Small intestine (tissue), 7 donors: ENCODE measurements around the gene GAB1. TPM values are rescaled to one million over a fixed set of nuclear protein-coding genes. Genes with fewer than 3 reads are reported as not detected.

Experiments
- DNase-seq, 2 donors: peaks; one replicate each; pipeline versions ENCODE4 v3.0.0 to v3.0.0-alpha.2; 2013
- FAIRE-seq: peaks from 2 replicates; lab custom pipeline; 2012; peaks lifted over from hg19 to GRCh38; lab: Jason Lieb, UNC
- H3K27ac ChIP-seq, 3 donors: one replicate each; pipeline ENCODE4 v1.5.1; 2013; ENCODE audit warnings: low read length in 2 of 3, mild to moderate bottlenecking in 2 of 3, control low read depth in 1 of 3, inconsistent platforms in 1 of 3, low read depth in 1 of 3, moderate library complexity in 1 of 3
- H3K27me3 ChIP-seq, 3 donors: one replicate each; pipeline ENCODE4 v1.6.1; 2013; ENCODE audit warnings: low read length in 3 of 3, inconsistent platforms in 1 of 3; ENCODE audit not compliant: control insufficient read depth in 3 of 3, insufficient read depth in 3 of 3
- H3K36me3 ChIP-seq, 3 donors: one replicate each; pipeline ENCODE4 v1.6.1; 2013; ENCODE audit warnings: low read length in 3 of 3, inconsistent platforms in 1 of 3, low read depth in 1 of 3, mild to moderate bottlenecking in 1 of 3, moderate library complexity in 1 of 3; ENCODE audit not compliant: control insufficient read depth in 3 of 3, insufficient read depth in 2 of 3
- H3K4me1 ChIP-seq, 3 donors: one replicate each; pipeline ENCODE4 v1.6.1; 2013; ENCODE audit warnings: low read length in 2 of 3, inconsistent platforms in 1 of 3, low read depth in 1 of 3, mild to moderate bottlenecking in 1 of 3, moderate library complexity in 1 of 3; ENCODE audit not compliant: control insufficient read depth in 3 of 3, insufficient read depth in 2 of 3
- H3K4me3 ChIP-seq, 3 donors: one replicate each; pipeline ENCODE4 v1.5.1; 2013; ENCODE audit warnings: low read length in 3 of 3, control low read depth in 1 of 3, inconsistent platforms in 1 of 3, low read depth in 1 of 3, mild to moderate bottlenecking in 1 of 3, moderate library complexity in 1 of 3
- H3K9me3 ChIP-seq, 2 donors: one replicate each; pipeline ENCODE4 v1.6.1; 2013; ENCODE audit warnings: low read depth in 1 of 2, low read length in 1 of 2; ENCODE audit not compliant: control insufficient read depth in 2 of 2, insufficient read depth in 1 of 2
- WGBS, 3 donors: extraction: QIAGEN DNeasy Blood & Tissue Kit; methylation state at CpG; one replicate each; pipeline ENCODE4 v1.1.7; 2013; 5-methylcytosine and 5-hydroxymethylcytosine counted together
- polyA plus RNA-seq, 4 donors: library from polyadenylated mRNA; stranded (reverse) in 3 of 4; unstranded in 1 of 4; fragments of 200-250 nt in 3 of 4; fragments of 120-200 nt in 1 of 4; gene quantifications; one replicate each; pipeline versions ENCODE4 v1.2.1 to v1.2.3, GENCODE V29; 2013
- donor health status: healthy with polysubstance abuse.
- donor health status: control.
- donor health status: control.
- donor health status: Bipolar disorder and iron deficiency.
- donor health status: healthy.

GAB1 gene
- polyA plus RNA-seq, 4 donors, result 3.5 to 71.7 (median 6.7) TPM

DNA sequence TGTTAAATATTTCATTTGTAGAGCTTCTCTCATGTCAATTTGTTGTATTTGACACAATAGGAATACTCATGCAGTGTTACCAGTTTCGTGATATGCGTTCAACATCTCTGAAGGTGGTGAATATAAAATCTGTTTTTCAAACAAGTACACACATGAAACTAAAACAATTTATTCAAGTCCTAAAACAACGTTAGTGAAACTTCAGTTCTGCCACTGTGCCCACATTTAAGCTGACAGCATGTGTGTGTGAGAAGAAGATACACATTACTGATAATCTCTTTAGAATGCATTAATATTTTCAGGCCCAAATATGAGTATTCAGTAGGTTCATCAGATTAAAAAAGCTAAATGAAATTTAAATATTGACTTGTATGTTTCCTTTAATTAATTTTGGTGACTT lies 21.7 kb downstream of the GAB1 start:
- Histone ChIP-seq H3K4me1 (peaks cover 12 to 69% (median 28%) of the 10 kb centered on the region in 3 donors), H3K27me3 (no peaks in the 10 kb centered on the region), H3K4me3 (no peak overlapping the region), H3K36me3 (no peaks in the 10 kb centered on the region), H3K27ac (peak overlapping the region in 1 of 3 donors; percentile 83), H3K9me3 (no peaks in the 10 kb centered on the region)
- WGBS, 3 donors, result 51 to 61% (median 53%) methylated on average over 3 of the region's 3 CpGs
- DNase-seq (no peak), FAIRE-seq (no peak)

DNA sequence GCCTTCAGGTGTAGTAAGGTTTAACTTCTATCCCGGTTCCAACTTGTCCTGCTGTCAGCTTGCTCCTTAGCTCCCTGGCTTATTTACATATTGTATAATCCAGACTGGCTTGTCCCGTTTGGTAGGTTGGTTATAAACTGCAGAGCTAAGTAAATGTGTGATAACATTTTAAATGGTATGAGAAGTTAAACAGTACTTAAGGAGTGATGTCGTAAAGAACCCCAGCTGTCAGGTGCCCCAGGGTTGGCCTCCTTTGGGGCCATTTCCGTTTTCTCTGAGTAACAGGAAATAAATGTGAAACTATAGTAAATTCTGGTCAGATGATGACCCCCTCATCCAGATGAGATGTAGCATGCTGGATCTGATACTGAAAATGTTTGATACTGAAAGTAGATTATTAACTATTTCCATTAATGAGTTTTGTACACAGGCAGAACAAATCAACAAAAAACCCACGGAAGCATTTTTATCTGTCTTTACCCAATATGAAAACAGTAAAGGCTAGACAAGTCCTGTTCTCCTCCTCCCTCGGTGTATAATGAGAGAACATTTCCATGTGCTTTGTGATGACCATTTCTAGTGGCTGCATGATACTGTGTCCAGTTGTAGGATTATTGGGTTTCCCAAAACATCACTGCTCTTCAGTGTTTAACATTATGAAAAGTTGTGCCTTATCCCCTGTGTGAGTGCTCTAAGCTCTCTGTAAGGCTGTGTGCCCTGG lies 22.4 kb downstream of the GAB1 start:
- Histone ChIP-seq H3K27ac (peak overlapping the region; percentile 66 to 85 (median 74)), H3K36me3 (peaks cover 0 to 3% (median 0%) of the 10 kb centered on the region in 3 donors), H3K9me3 (no peaks in the 10 kb centered on the region), H3K4me1 (peaks cover 10 to 68% (median 26%) of the 10 kb centered on the region in 3 donors), H3K4me3 (no peak overlapping the region), H3K27me3 (no peaks in the 10 kb centered on the region)
- FAIRE-seq (peak; percentile 87), DNase-seq (peak; percentile 91 to 96)
- 2 to 7% (median 6%) methylated on average over 6 of the region's 6 CpGs for WGBS, 3 donors

DNA sequence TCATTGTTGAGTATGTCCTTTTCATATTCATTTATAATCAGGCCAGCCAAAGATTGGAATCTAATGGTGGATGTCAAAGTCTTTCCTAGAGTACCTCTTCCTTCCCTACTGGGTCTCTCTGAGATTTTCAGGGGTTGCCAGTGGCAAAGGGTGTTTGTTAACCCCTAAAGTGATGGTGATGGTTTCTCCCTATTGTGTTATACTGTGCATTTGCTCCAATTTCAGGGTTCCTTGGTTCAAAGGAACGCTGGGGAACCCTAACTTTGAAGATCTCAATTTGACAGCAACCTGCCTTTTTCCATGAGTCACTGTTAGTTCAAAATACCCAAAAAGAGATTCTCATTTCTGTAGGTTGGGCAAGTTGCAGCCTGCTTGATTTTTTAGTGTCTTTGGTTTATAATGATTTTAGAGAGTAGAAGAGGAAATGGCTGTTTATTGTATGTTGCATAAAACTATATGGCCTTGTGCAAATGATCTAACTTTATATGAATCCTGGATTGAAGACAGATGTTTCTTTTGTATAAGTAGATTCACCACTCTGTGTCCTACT lies 23.0 kb downstream of the GAB1 start:
- FAIRE-seq (no peak), DNase-seq (no peak)
- H3K36me3 ChIP-seq, result peaks cover 0 to 3% (median 0%) of the 10 kb centered on the region in 3 donors
- H3K27ac ChIP-seq, result peak overlapping the region; percentile 66 to 85 (median 74)
- WGBS, 3 donors, result 62 to 83% (median 81%) methylated on average over 1 of the region's 1 CpG
- peaks cover 10 to 68% (median 26%) of the 10 kb centered on the region in 3 donors for H3K4me1 ChIP-seq
- no peak overlapping the region for H3K4me3 ChIP-seq
- H3K9me3 ChIP-seq, result no peaks in the 10 kb centered on the region
- no peaks in the 10 kb centered on the region for H3K27me3 ChIP-seq

DNA sequence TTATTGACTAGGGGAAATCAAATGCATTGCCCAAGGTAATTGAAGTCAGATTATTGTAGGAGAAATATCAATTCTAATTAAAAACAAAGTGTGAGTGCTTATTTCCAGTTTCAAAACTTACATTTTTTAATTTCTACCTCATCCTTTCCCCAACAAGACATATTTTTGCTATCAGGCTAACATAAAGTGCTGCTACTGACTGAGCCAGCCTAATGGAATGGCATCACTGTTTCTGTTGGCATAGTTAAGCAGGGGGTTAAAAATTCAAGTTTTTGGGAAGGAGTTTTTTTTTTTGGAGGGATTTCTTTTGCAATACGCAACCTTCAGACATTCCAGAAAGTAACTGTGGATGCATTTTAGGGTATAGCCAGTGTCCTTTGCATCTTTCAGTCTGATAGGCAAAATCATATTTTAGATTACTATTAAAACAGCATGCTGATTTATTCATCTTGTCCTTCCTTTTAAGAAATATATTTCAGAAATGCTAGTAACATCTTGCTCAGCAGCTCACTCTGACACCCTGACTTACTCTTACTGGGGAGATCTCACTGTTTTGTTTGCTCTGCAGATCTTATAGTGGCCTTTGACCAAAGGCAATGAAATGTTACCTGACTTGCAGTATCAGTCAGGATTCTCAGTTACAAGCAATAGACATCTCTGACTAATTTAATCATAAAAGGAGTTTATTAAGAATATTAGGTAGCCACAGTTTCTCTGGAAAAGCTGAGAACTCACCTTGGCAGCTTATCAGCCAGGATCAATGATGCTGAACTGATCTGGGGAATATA lies 24.4 kb downstream of the GAB1 start:
- H3K4me1 ChIP-seq, result peaks cover 7 to 57% (median 19%) of the 10 kb centered on the region in 3 donors
- WGBS, 3 donors, result 78 to 86% (median 86%) methylated on average over 1 of the region's 1 CpG
- H3K4me3 ChIP-seq, result no peak overlapping the region
- H3K36me3 ChIP-seq, result peaks cover 0 to 3% (median 0%) of the 10 kb centered on the region in 3 donors
- FAIRE-seq, result no peak
- peak overlapping the region in 2 of 3 donors; percentile 55 to 93 for H3K27ac ChIP-seq
- H3K27me3 ChIP-seq, result no peaks in the 10 kb centered on the region
- DNase-seq, result peak; percentile 79 to 82
- H3K9me3 ChIP-seq, result no peaks in the 10 kb centered on the region

DNA sequence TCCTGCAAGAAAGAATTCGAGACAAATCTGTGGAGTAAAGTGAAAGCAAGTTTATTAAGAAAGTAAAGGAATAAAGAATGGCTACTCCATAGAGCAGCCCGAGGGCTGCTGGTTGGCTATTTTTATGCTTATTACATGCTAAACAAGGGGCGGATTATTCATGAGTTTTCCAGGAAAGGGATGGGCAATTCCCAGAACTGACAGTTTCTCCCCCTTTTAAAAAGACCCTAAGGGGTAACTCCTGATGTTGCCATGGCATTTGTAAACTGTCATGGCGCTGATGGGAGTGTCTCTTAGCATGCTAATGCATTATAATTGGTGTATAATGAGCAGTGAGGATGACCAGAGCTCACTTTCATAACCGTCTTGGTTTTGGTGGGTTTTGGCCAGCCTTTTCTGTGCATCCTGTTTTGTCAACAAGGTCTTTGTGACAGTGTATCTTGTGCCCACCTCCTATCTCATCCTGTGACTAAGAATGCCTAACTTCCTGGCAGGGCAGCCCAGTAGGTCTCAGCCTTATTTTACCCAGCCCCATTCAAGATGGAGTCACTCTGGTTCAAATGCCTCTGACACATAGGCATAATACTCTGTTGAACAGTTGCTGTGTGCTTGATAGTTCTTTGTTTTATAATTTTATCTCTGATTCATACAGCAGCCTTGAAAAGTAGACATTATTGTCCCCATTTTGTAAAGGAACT lies 25.8 kb downstream of the GAB1 start:
- 89 to 96% (median 91%) methylated on average over 5 of the region's 5 CpGs for WGBS, 3 donors
- peaks cover 7 to 46% (median 16%) of the 10 kb centered on the region in 3 donors for H3K4me1 ChIP-seq
- H3K4me3 ChIP-seq, result no peak overlapping the region
- H3K9me3 ChIP-seq, result no peaks in the 10 kb centered on the region
- no peaks in the 10 kb centered on the region for H3K27me3 ChIP-seq
- H3K36me3 ChIP-seq, result peaks cover 0 to 3% (median 0%) of the 10 kb centered on the region in 3 donors
- peak overlapping the region in 1 of 3 donors; percentile 93 for H3K27ac ChIP-seq
- FAIRE-seq, result no peak
- no peak for DNase-seq

DNA sequence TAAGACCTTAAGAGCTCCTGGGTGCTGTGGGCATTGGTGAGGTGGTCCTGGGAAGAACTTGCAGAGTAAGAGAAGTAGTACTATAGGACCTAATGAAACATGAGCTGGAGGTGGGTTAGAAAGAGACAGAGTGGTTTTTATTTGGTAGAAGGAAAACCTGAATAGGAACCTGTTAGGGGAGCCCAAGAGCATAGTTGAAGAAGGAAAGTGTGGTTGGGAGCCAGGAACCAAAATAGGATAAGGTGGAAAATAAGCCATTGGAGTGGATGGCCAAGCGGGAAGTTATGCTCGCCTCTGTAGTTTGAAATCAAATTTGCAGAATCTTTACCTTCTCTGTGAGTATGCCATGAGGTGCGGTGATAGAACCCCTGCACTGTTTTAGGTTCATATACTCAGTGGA lies 26.7 kb downstream of the GAB1 start:
- Histone ChIP-seq H3K27me3 (no peaks in the 10 kb centered on the region), H3K4me3 (no peak overlapping the region), H3K27ac (no peak overlapping the region), H3K4me1 (peaks cover 7 to 41% (median 16%) of the 10 kb centered on the region in 3 donors), H3K9me3 (no peaks in the 10 kb centered on the region), H3K36me3 (peaks cover 0 to 6% (median 0%) of the 10 kb centered on the region in 3 donors)
- FAIRE-seq (no peak), DNase-seq (no peak)
- WGBS, 3 donors, result 94 to 97% (median 96%) methylated on average over 3 of the region's 3 CpGs

DNA sequence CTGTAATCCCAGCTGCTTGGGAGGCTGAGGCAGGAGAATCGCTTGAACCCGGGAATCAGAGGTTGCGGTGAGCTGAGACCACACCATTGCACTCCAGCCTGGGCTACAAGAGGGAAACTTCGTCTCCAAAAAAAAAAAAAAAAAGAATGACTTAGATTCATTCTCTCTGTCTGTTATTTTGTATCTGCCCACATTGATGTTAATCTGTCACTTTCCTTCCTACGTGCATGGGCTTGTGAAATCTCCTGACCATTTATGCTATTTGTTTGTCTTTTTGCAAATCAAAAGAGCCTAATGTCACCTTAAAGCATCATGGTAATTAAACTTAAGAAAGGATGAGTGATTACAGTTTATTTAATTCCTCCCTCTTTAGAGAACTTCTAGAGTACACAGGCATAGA lies 27.4 kb downstream of the GAB1 start:
- Histone ChIP-seq H3K4me3 (no peak overlapping the region), H3K4me1 (peaks cover 7 to 39% (median 16%) of the 10 kb centered on the region in 3 donors), H3K27ac (no peak overlapping the region), H3K9me3 (no peaks in the 10 kb centered on the region), H3K36me3 (peaks cover 0 to 10% (median 0%) of the 10 kb centered on the region in 3 donors), H3K27me3 (no peaks in the 10 kb centered on the region)
- 84 to 87% (median 85%) methylated on average over 5 of the region's 5 CpGs for WGBS, 3 donors
- no peak for DNase-seq
- FAIRE-seq, result no peak

DNA sequence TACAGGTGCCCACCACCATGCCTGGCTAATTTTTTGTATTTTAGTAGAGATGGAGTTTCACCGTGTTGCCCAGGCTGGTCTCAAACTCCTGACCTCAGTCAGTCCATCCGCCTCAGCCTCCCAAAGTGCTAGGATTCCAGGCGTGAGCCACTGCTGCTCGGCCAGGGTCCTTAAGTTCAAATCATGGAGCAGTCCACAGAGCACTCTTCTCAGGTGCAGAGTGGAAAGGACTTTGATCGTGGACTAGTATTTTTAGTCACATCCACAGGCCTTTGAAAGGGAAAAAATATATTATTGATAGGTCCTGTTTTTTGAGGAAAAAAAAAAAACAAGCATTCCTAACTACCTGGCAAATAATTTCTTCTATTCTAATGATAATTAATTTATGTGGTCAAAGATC lies 31.2 kb downstream of the GAB1 start:
- Histone ChIP-seq H3K9me3 (no peaks in the 10 kb centered on the region), H3K4me3 (no peak overlapping the region), H3K27ac (no peak overlapping the region), H3K36me3 (peaks cover 0 to 15% (median 0%) of the 10 kb centered on the region in 3 donors), H3K27me3 (no peaks in the 10 kb centered on the region), H3K4me1 (peaks cover 0 to 3% (median 2%) of the 10 kb centered on the region in 3 donors)
- 82 to 88% (median 83%) methylated on average over 5 of the region's 5 CpGs for WGBS, 3 donors
- FAIRE-seq, result no peak
- peak in 1 of 2 donors; percentile 27 for DNase-seq
